SK-N-SH (cell line): ENCODE measurements around the gene P2RY6.

ENCODE experiments used
- EP300 ChIP-seq, 2 experiments: IDR thresholded peaks; 2 replicates each; pipeline versions ENCODE4 v1.4.0 to v1.6.1; 2012; ENCODE audit warnings: borderline replicate concordance in 1 of 2, low read depth in 1 of 2, low read length in 1 of 2
- FOSL2 ChIP-seq: IDR thresholded peaks from 2 replicates; pipeline ENCODE4 v1.4.0; 2012; ENCODE audit warnings: low read depth, mild to moderate bottlenecking, moderate library complexity, borderline replicate concordance
- GABPA ChIP-seq: IDR thresholded peaks from 2 replicates; pipeline ENCODE4 v1.4.0; 2012; ENCODE audit warnings: low read depth, mild to moderate bottlenecking
- GATA2 ChIP-seq: sonication (generic); formaldehyde crosslinking; IDR thresholded peaks from 2 replicates; pipeline ENCODE4 v1.5.0; 2020; ENCODE audit warnings: mild to moderate bottlenecking, missing genetic modification reagents
- JUND ChIP-seq: IDR thresholded peaks from 2 replicates; pipeline ENCODE4 v1.4.0; 2012
- MXI1 ChIP-seq: IDR thresholded peaks from 2 replicates; pipeline ENCODE4 v1.6.1; 2012; ENCODE audit warnings: mild to moderate bottlenecking, low read depth, low read length, improper control_type of control experiment
- POLR2AphosphoS5 ChIP-seq: IDR thresholded peaks from 2 replicates; pipeline ENCODE4 v1.6.1; 2012; ENCODE audit warnings: low read depth, low read length
- RCOR1 ChIP-seq: fragments of 150-350 bp; IDR thresholded peaks from 2 replicates; pipeline ENCODE4 v1.6.1; 2017; ENCODE audit warnings: antibody characterized with exemption, low read length
- SMC3 ChIP-seq: IDR thresholded peaks from 2 replicates; pipeline ENCODE4 v1.6.1; 2012; ENCODE audit warnings: low read depth, low read length, improper control_type of control experiment
- TF ChIP-seq, protein P1 (sequence below): fragments of 200-600 bp; sonication (generic); IDR thresholded peaks from 2 replicates; pipeline ENCODE4 v1.6.1; 2017; ENCODE audit warnings: antibody characterized with exemption, mild to moderate bottlenecking, moderate library complexity
- TF ChIP-seq, protein P2 (sequence below): IDR thresholded peaks from 2 replicates; pipeline ENCODE4 v1.4.0; 2012; ENCODE audit warnings: low read depth, borderline replicate concordance

DNA sequence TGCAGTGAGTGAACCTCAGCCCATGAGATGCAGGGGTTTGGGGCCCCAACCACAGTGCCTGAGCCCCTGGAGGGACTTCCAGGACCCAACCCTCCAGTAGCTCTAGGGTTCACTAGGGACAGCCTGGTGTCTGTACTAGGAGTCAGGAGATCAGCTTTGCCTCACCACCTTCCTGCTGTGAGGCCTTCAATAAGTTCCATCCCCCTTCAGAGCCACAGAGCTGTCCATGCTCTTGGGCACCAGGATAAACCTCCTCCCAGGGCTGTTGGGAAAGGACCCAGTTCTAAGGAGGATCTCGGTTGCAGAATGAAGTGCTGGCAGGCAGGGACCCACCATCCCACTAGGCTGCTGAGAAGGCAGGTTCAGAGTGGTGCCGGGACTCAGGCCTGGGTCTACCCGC is 45.7 kb downstream of the P2RY6 start:
- TF ChIP-seq SMC3 (no peak), POLR2AphosphoS5 (no peak), GABPA (no peak), RCOR1 (no peak), FOSL2 (no peak), GATA2 (CRISPR knock-in tag) (no peak), MXI1 (no peak), JUND (no peak), EP300 (IDR thresholded peaks at IDR 0.05; ENCODE audit: borderline replicate concordance in 1 of 2, low read depth in 1 of 2, low read length in 1 of 2) (no peak)
- TF ChIP-seq, protein P1, sequence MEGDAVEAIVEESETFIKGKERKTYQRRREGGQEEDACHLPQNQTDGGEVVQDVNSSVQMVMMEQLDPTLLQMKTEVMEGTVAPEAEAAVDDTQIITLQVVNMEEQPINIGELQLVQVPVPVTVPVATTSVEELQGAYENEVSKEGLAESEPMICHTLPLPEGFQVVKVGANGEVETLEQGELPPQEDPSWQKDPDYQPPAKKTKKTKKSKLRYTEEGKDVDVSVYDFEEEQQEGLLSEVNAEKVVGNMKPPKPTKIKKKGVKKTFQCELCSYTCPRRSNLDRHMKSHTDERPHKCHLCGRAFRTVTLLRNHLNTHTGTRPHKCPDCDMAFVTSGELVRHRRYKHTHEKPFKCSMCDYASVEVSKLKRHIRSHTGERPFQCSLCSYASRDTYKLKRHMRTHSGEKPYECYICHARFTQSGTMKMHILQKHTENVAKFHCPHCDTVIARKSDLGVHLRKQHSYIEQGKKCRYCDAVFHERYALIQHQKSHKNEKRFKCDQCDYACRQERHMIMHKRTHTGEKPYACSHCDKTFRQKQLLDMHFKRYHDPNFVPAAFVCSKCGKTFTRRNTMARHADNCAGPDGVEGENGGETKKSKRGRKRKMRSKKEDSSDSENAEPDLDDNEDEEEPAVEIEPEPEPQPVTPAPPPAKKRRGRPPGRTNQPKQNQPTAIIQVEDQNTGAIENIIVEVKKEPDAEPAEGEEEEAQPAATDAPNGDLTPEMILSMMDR, result no peak
- TF ChIP-seq, protein P2, sequence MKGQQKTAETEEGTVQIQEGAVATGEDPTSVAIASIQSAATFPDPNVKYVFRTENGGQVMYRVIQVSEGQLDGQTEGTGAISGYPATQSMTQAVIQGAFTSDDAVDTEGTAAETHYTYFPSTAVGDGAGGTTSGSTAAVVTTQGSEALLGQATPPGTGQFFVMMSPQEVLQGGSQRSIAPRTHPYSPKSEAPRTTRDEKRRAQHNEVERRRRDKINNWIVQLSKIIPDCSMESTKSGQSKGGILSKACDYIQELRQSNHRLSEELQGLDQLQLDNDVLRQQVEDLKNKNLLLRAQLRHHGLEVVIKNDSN, result no peak
